HG03095 (cell line): ENCODE results near the gene JUN.

Source experiments
- ATAC-seq: cut with Tn5 transposase; IDR thresholded peaks from one replicate; pipeline ENCODE4 v1.9.1; 2021; ENCODE audit warnings: moderate library complexity; ENCODE audit not compliant: unreplicated experiment

JUN gene

GRCh38 chr1:58783993-58784757 lies at the start of gene JUN:
TSS of gene JUN (minus strand) at chr1:58784047. CDS start at chr1:58783070, 977 bp downstream.
- peak; percentile 77 for ATAC-seq

GRCh38 chr1:58833166-58833565 lies 49.3 kb upstream of the JUN start:
- no peak for ATAC-seq

GRCh38 chr1:58830291-58830690 lies 46.4 kb upstream of the JUN start:
- ATAC-seq, result no peak

GRCh38 chr1:58829866-58830265 lies 46.0 kb upstream of the JUN start:
- ATAC-seq, result no peak

DNA sequence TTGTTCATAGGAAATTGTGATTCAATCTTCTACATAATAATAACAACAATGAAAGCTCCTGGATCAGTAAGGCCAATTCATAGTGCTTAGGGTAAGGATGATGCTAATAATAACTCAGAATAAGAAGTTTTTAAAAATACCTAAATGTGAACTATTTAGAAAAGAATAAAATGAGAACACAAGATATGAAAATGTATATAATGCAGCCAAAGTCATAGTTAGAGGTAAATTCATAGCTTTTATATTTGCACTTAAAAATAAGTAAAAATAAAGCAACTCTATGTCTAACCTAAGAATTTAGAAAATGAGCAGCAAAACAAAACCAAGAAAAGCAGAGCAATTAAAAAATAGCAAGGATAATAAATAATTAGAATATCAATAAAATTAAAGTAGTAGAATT lies 43.5 kb upstream of the JUN start:
- ATAC-seq, result no peak

DNA sequence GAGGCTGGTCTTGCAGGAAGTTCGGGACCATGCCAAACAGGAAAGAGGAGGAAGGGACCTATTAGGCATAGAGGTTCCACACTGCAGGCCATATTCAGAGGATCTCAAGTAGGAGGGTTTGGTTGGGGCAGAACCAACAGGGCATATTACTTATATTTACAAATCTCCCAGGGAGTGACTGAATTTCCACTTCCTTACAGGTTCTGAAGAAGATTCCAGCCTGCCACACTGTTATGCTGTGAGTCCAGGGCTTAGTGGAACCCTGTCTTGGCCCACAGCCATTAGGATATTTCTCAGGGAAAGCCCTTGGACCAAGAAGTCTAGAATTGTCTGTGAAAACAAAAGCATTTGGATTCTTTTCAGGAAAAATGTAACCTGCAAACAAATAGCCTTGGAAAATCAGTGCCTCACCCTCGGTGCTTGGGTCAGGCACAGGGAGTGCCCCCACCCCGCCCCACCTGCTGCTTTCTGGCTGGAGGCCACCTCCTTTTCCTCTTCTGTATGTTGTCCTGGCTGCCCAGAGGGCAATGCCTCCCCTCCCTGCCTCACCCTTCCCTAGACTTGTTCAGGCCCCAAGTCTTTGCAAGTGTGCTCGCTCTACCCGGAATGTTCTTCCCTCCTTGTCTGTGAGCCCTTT lies 41.0 kb upstream of the JUN start:
- no peak for ATAC-seq

DNA sequence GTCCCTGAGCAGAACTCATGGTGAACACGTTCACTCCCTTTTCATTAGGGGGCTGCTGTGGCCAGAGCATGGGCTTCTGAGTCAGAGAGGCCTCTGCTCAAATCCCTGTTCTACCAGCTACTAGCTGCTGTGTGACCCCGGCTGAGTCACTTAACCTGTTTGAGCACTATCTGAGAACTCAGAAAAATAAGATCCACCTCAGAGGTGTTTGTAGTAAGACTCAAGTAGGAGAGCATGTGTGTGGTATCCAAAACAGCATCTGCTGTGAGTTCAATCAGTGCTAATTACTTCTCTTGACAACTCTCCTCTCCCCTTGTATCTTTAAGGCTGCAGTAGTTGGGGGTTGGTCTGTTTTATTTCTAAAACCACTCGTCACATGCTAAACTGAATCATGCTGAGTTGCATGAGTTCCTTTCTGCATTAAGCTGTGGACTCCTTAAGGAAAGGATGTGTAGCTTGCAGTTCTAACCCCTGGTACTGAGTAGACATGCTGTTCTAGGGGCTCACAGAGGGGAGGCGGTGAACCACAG lies 39.7 kb upstream of the JUN start:
- ATAC-seq, result no peak

GRCh38 chr1:58821309-58821708 lies 37.5 kb upstream of the JUN start:
- no peak for ATAC-seq

DNA sequence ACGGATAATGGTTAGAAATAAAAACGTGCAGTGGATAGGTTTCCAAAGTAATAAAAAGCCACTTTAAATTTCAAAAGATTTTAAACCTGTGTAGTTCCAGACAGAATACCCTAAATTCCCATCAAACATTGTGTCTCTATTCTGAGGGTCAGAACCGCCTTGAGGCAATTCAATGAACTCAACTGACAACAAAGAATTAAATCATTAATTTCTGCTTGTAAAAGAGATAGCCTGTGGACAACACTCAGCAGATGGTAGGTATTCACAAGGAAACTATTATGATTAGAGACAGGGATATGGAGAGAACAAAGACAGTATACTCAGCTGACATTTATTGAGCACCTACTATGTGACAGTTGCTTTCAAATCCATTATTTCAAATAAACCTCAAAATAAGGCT lies 35.1 kb upstream of the JUN start:
- ATAC-seq, result no peak

DNA sequence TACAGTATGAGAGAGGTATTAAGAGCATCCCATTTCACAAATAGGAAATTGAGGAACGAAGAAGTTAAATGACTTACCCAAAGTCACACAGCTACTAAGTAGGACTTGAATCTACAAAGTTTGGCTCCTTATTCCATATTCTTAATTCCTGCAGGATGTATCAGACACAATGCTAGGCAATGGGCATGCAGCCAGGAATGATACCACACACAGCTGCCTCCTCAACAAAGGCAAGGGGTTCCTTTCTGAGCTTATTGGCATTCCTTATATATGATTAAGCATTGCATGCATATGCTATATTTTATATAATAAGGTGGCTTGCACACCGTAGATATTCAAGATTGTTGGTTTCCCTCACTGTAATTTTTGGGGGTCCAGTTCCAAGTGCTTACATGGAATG lies 34.2 kb upstream of the JUN start:
- no peak for ATAC-seq

GRCh38 chr1:58816747-58817221 lies 32.9 kb upstream of the JUN start:
- ATAC-seq, result no peak

DNA sequence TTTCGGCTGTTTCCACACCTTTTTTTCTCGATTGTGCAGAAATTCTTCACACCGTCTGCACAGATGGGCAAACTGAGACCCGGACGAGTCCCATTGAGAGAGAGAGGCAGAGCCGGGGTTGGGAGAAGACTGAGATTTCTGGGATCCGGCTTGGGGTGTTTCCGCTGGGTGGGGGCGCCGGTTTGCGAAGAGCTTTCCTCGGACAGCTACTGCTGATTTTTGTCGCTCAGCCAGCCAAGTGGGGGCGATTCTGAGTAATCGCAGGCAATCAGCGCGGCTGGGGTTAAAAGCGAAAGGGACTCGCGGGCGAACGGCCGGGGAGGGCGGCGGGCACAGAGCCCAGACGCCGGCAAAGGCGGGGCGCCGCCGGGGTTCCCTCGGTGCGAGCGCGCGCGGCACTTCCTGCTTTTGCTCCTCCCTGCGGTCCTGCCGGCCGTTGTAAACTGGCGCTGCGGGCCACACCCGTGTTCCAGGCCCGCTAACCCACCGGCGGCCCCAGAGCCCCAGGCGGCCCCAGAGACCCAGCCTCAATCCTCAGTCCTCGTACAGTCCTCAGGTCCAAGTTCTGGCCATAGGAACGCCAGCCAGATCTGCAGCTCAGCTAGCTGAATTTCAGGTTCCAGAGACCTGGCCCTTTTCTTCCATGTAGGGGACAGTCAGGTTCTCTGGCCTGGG lies 32.4 kb upstream of the JUN start:
- ATAC-seq, result peak; percentile 80

DNA sequence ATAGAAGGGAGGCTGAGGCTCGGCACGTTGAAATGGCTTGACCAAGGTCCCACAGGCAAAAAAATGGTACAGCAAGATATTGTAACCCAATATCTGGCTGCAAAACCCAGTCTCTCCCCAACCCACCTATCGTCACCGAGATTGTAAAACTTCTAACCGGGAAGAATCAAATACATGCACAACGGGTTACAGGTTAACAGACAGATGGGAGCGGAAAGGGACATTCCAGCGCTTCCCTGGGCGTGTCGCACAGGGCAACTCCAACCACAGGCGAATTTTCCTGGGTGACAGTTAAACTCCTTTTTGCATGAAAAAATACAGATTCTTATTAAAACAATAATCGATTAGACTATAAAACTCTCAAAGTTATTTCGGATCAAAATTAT lies 31.8 kb upstream of the JUN start:
- peak; percentile 21 for ATAC-seq

DNA sequence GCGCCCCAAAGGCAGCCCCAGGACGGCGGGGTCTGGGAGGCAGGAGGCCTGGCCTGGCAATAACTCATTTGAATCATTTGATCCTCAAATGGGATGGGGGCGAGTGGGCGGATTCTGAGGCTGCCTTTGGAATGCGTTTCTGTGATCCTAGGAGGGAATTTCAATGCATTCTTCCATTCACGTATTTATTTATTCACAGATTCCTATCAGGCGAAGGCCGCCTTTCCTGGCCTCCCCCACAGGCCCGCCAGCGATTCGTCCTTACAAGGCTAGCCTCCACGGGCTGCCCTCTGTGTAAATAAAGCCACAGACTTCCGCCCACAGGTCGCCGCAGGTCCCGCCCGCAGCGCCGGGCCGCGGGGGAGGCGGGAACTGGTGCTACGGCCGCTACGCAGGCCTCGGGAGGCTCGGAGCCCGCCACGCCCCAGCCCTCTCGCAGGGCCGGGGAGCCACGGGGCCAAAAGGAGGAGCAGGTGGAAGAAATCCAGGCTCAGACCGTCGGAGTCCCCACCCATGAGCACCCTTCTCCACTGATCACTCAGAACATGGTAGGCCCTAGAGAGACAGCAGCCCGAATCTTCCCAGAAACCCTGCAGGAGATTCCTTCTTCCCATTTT lies 31.3 kb upstream of the JUN start:
- ATAC-seq, result peak; percentile 61

DNA sequence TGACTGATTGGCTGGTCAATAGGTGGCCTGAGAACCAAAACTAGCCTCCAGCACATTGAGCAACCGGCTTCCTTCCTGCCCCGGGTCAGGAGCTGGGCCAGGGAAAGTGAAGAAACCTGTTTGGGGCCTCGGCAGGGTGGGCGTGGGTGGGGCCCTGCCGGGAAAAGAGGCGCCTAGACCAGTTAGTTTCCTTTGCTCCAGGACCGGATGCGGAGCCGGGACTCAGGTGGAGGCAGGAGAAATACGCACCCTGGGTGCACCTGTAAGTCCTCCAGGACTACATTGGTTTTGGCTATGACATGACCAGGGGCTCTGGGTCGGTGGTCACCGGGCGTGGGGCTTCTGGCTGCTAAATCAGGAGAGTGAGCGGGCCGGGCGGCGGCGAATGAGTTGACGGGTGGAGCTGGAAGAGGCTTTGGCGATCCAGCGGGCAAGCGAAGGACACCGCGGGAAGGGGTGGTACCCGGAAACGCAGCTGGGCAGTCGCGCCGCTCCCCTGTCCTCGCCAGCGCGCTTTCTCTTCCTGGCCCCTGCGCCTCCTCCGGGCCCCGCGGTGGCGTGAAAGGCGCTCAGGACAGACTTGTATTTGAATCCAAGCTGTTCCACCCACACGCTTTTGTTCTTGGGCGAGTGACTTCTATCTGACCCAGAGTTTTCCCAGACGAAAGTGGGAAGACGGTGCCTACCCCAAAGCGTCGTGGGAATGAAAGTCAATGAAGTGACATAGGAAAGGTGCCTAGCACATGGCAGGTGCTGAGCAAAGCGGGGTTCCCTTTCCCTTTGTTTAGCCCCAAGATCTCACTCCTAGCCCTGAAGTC lies 30.6 kb upstream of the JUN start:
- ATAC-seq, result no peak

DNA sequence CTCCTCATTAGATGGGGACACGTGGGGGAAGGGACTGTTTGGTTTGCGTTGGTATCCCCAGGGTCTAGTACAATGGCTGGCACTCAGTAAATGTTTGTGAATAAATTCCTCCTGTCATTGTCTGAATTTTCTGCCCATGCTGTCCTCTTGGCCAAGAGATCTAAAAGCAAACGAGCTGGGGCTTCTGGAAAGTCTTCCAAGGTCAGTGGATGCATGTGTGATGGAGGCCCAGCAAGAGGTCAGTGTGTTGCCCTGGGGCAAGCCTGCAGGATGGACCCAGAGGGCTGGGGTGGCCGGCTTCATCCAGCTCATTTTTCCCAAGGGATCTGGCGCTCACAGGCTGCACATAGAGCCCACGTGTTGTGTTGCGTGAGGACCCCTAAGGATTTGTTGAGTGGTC lies 30.0 kb upstream of the JUN start:
- ATAC-seq, result no peak

DNA sequence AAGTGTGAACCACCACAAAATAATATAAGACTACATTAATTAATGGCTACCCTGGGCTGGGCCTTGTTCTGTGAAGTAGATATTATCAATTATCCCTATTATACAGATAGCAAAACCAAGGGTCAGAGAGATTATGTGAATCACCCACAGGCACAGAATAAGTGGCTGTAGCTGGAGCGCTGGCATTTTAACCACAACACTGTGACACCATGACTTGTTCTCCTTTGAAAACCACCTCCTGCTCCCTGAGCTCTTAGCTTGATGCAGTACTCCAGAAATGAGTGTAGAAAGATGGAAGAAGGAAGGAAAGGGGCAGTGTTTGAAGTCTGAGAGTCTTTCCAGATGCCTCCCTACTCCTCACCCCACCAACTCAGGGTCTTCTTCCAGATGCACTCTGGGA lies 29.5 kb upstream of the JUN start:
- no peak for ATAC-seq

- ATAC-seq, result no peak
Measured at GRCh38 chr1:58812926-58813325, 29.1 kb upstream of the JUN start.

DNA sequence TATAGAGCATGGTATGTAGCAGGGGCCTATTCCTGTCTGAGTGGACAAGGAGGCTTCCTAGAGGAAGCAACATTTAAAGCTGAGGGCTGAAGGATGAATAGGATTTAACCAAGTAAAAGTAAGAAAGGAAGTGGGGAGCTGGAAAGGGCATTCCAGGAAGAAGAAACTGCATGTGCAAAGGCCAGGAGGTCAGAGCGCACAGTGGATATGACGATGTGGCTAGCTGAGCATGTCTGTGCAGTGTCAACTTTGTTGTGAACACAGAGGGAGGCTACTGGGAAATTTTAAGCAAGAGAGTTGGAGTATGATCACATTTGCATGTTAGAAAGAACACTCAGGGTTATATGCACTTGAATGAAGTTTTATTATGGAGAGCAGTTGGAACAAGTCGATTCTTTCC lies 28.6 kb upstream of the JUN start:
- no peak for ATAC-seq

DNA sequence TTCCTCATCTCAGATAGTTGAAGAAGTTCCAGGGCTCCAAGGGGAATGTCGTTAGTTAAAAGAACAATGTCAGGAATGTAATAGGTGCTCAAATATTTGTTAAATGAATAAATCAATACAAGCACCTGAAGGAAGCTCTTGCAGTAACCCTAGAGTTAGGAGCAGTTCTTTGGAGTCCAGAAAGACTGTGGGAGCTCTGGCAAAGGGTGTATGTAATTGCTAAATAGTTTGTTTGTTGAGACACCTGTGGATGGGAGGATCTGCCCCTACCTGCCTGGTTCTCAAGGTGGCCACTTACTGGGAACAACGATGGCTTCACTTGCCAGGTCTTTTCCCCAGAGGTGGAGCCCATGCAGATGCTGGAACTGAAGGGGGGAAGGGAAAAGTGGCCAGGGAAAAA lies 27.5 kb upstream of the JUN start:
- no peak for ATAC-seq
